HEK293T (cell line): ENCODE data around the gene GPR152.

ENCODE experiments used
- CTCF ChIA-PET: fragments of 350-600 bp; formaldehyde crosslinking; extraction: SDS; loops from one replicate; lab custom pipeline; 2021; ENCODE audit warnings: antibody characterized with exemption, inconsistent platforms; lab: Yijun Ruan, JAX
- POLR2A ChIA-PET: fragments of 350-600 bp; formaldehyde crosslinking; extraction: SDS; loops from one replicate; lab custom pipeline; 2020; ENCODE audit warnings: antibody characterized with exemption, inconsistent platforms; lab: Yijun Ruan, JAX
- DNase-seq: peaks from one replicate; pipeline ENCODE4 v3.0.0; 2012; ENCODE audit warnings: mixed read lengths; ENCODE audit errors: extremely low spot score
- ARNT ChIP-seq: fragments of 450-650 bp; IDR thresholded peaks from 2 replicates; pipeline ENCODE4 v1.6.1; 2017; ENCODE audit warnings: mild to moderate bottlenecking
- BHLHE40 ChIP-seq: fragments of 450-650 bp; IDR thresholded peaks from 2 replicates; pipeline ENCODE4 v1.6.1; 2016; ENCODE audit warnings: mild to moderate bottlenecking, moderate library complexity, borderline replicate concordance
- CTBP1 ChIP-seq: fragments of 450-650 bp; IDR thresholded peaks from 2 replicates; pipeline ENCODE4 v1.6.1; 2016; ENCODE audit warnings: borderline replicate concordance
- ELF4 ChIP-seq: fragments of 450-650 bp; IDR thresholded peaks from 2 replicates; pipeline ENCODE4 v1.6.1; 2017; ENCODE audit warnings: antibody characterized with exemption
- FOXA1 ChIP-seq: fragments of 450-650 bp; IDR thresholded peaks from 2 replicates; pipeline ENCODE4 v1.6.1; 2016; ENCODE audit warnings: mild to moderate bottlenecking
- FOXK2 ChIP-seq: fragments of 450-650 bp; IDR thresholded peaks from 2 replicates; pipeline ENCODE4 v1.6.1; 2016; ENCODE audit warnings: mild to moderate bottlenecking
- FOXM1 ChIP-seq: fragments of 450-650 bp; IDR thresholded peaks from 2 replicates; pipeline ENCODE4 v1.6.1; 2017; ENCODE audit warnings: mild to moderate bottlenecking, borderline replicate concordance
- HDGF ChIP-seq: fragments of 450-650 bp; IDR thresholded peaks from 2 replicates; pipeline ENCODE4 v1.6.1; 2017; ENCODE audit warnings: antibody characterized with exemption, borderline replicate concordance
- L3MBTL2 ChIP-seq: fragments of 450-650 bp; conservative IDR thresholded peaks from 2 replicates; pipeline ENCODE4 v1.6.1; 2016; ENCODE audit warnings: mild to moderate bottlenecking
- LEF1 ChIP-seq: fragments of 450-650 bp; IDR thresholded peaks from 2 replicates; pipeline ENCODE4 v1.6.1; 2017; ENCODE audit warnings: mild to moderate bottlenecking, borderline replicate concordance
- NFRKB ChIP-seq: fragments of 450-650 bp; IDR thresholded peaks from 2 replicates; pipeline ENCODE4 v1.6.1; 2016; ENCODE audit warnings: mild to moderate bottlenecking, moderate library complexity
- SP1 ChIP-seq: fragments of 450-650 bp; IDR thresholded peaks from 2 replicates; pipeline ENCODE4 v1.6.1; 2017
- SUZ12 ChIP-seq: fragments of 450-650 bp; IDR thresholded peaks from 2 replicates; pipeline ENCODE4 v1.6.1; 2016; ENCODE audit warnings: mild to moderate bottlenecking
- TARDBP ChIP-seq: fragments of 450-650 bp; IDR thresholded peaks from 2 replicates; pipeline ENCODE4 v1.6.1; 2016
- ZNF384 ChIP-seq: fragments of 450-650 bp; IDR thresholded peaks from 2 replicates; pipeline ENCODE4 v1.6.1; 2016
- TF ChIP-seq, protein P1 (sequence below): fragments of 450-650 bp; IDR thresholded peaks from 2 replicates; pipeline ENCODE4 v1.6.1; 2016

The GPR152 gene, protein sequence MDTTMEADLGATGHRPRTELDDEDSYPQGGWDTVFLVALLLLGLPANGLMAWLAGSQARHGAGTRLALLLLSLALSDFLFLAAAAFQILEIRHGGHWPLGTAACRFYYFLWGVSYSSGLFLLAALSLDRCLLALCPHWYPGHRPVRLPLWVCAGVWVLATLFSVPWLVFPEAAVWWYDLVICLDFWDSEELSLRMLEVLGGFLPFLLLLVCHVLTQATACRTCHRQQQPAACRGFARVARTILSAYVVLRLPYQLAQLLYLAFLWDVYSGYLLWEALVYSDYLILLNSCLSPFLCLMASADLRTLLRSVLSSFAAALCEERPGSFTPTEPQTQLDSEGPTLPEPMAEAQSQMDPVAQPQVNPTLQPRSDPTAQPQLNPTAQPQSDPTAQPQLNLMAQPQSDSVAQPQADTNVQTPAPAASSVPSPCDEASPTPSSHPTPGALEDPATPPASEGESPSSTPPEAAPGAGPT

DNA sequence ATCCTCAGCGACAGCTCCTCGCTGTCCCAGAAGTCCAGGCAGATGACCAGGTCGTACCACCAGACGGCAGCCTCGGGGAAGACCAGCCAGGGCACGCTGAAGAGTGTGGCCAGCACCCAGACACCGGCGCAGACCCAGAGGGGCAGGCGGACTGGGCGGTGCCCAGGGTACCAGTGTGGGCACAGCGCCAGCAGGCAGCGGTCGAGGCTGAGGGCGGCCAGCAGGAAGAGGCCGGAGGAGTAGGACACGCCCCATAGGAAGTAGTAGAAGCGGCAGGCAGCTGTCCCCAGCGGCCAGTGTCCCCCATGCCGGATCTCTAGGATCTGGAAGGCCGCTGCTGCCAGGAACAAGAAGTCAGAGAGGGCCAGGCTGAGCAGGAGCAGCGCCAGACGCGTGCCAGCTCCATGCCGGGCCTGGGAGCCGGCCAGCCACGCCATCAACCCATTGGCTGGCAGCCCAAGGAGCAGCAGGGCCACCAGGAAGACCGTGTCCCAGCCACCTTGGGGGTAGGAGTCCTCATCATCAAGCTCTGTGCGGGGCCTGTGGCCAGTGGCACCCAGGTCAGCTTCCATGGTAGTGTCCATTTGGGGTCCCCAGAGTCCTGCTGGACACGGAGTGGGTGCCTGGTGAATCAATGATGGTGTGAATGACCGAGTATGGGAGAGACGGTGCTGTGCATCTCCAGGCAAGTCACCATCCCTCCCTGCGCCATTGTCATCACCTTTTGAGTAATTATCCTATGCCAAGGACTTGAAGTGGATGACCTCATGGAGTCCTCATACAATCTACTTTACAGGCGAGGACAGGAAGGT lies at the start of gene GPR152:
TSS of gene GPR152 (minus strand) at position 589 of the 812 bp plus-strand sequence. CDS start at position 584, 5 bp downstream.
- no peak for DNase-seq
- POLR2A ChIA-PET = interaction anchor here (0.9 to 1.5 kb wide), 4 partner anchors 13 to 61 kb away, joined by 3 to 5 read pairs (median 3); partner anchors contain the start of genes PPP1CA and RAD9A
- CTCF ChIA-PET = no interaction called here
- no peak for TF ChIP-seq BHLHE40
- TF ChIP-seq FOXA1 = no peak
- TF ChIP-seq CTBP1 = no peak
- TF ChIP-seq HDGF = no peak
- no peak for TF ChIP-seq FOXK2
- TF ChIP-seq SUZ12 = no peak
- no peak for TF ChIP-seq L3MBTL2
- TF ChIP-seq TARDBP = no peak
- no peak for TF ChIP-seq LEF1

DNA sequence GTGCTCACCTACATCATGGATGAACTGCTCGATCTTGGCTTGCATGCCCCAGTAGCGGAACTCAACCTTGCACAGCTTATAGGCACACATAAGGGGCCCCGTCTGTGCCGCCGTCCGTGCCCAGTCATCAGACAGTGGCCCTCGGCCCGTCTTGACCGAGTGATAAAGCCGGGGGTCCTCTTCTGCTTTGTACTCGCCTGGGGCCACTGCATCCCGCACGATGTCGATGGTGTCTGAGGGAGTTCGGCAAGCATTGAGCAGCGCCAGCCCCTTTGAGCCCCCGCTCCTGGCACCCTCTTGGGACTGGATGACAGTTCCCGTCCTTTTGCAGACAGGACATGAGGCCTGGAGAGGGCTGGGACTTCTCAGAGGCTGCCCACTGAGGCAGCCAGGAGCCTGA lies 49.3 kb upstream of the GPR152 start:
- CTCF ChIA-PET = no interaction called here
- no peak for TF ChIP-seq FOXK2
- TF ChIP-seq FOXA1 = no peak
- TF ChIP-seq LEF1 = no peak
- TF ChIP-seq, protein P1, sequence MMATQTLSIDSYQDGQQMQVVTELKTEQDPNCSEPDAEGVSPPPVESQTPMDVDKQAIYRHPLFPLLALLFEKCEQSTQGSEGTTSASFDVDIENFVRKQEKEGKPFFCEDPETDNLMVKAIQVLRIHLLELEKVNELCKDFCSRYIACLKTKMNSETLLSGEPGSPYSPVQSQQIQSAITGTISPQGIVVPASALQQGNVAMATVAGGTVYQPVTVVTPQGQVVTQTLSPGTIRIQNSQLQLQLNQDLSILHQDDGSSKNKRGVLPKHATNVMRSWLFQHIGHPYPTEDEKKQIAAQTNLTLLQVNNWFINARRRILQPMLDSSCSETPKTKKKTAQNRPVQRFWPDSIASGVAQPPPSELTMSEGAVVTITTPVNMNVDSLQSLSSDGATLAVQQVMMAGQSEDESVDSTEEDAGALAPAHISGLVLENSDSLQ = no peak
- no peak for TF ChIP-seq SUZ12
- TF ChIP-seq BHLHE40 = no peak
- no peak for DNase-seq
- POLR2A ChIA-PET = interaction anchor here (0.6 kb wide), 1 partner anchor 19 kb away, joined by 4 read pairs; the partner anchor contains the start of gene AIP

DNA sequence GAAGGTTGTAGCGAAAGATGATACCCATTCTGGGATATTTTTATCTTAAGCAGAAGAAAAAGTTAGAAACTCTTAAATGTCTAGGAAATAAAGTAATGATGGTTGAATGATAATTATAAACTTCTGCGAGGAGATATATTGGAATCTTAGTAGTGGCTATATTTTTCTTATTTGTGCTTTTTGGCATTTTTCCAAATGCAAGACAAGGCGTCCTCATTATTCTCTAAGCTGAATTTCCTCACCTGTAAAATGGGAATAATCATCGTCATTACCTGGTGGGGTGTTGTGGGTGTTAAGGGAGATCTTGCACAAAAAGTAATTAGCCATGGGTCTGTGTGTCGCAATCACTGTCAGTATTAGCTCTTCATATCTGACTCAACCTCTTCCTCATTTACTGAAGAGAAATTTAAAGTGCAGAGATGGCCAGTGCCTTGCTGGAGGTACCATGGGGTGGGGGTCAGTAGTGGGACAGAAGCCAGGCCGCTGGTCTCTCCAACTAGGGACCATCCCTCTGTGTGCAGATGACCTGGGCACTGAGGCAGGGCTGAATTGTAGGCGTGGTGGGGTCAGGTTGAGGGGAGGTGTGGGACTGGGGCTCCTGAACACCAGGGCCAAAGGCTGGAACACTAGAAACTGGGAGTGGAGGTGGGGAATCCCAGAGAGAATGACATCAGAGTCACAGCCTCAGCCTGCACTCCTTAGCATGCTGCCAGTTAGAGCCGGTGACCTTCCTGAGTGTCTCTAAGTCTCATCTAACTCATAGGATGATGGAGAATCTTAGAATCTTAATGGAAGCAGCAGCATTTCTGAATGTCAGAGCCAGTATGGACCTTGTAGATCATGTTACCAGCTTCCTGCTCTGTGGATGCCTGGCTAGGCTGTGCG lies 48.5 kb upstream of the GPR152 start:
- DNase-seq = no peak
- no peak for TF ChIP-seq BHLHE40
- ChIA-PET CTCF (no interaction called here), POLR2A (no interaction called here)

DNA sequence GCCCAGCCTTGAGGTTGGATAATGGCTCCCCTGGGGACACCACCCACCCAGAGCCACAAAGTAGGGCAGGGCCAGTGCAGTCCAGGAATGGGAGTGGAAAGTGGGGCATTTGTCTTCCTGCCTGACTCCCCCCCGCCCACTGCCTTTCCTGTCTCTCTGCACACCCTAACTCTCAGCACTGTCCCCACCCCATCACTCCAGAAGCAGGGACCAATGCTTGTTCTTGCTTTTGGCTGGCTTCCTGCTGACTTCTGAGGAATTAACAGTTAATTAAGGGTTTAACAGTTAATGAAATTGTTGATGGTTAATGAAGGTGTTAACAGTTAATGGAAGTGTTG lies 47.9 kb upstream of the GPR152 start:
- ChIA-PET POLR2A (no interaction called here), CTCF (no interaction called here)
- DNase-seq = no peak
- TF ChIP-seq ZNF384 = no peak
- no peak for TF ChIP-seq FOXA1
- no peak for TF ChIP-seq SP1
- no peak for TF ChIP-seq TARDBP
- no peak for TF ChIP-seq ELF4
- no peak for TF ChIP-seq NFRKB
- TF ChIP-seq, protein P1 = no peak
- TF ChIP-seq HDGF = no peak
- TF ChIP-seq BHLHE40 = no peak
- no peak for TF ChIP-seq FOXM1
- TF ChIP-seq FOXK2 = no peak
- no peak for TF ChIP-seq ARNT

DNA sequence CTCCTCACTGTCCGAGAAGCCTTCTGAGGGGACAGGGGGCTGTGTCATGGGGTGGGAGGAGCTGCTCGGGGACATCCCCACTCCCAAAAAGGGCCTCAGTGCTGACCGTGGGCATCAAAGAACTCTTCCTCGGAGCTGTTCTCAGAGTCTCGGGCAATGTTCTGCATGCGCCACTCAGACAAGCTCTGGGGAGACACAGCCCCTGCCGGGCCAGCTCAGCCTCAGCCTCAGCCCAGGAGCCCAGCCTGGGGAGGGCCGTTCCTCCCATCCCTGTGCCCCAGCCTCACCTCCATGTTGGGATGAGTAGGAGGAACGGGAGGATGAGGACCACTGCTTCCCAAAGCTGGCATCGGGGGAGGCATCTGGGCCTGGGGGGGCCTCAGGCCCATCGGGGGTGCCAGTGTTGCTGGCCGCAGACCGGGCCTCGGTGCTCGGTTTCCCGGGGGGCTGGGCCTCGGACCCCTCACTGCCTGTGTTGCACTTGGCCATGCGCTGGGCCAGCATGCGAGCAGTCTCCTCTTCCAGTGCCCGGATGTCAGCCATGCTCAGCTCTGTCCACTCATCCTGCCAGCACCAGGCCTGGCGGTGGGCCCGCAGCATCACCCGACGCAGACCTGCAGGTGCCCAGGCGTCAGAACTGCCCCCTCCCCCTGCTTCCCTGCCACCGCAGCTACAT lies 47.4 kb upstream of the GPR152 start:
- ChIA-PET POLR2A (no interaction called here), CTCF (no interaction called here)
- no peak for DNase-seq
- TF ChIP-seq, protein P1 = no peak
- no peak for TF ChIP-seq CTBP1
- TF ChIP-seq NFRKB = no peak
